Kidney (tissue), 14 donors: ENCODE results near the gene TCEAL3. TPM values are rescaled to one million over a fixed set of nuclear protein-coding genes. Genes with fewer than 3 reads are reported as not detected.
A peak's percentile ranks its signal among the peaks of the same experiment; 100 is the strongest.

Source experiments
- DNase-seq, 5 donors: peaks; one replicate each; pipeline ENCODE4 v3.0.0-alpha.2; 2013 to 2020
- FAIRE-seq: peaks from 2 replicates; lab custom pipeline; 2012; peaks lifted over from hg19 to GRCh38; lab: Jason Lieb, UNC
- H3K27ac ChIP-seq, 2 donors: one replicate each; pipeline ENCODE4 v1.7.0; 2013; ENCODE audit warnings: low read depth in 2 of 2, low read length in 2 of 2, inconsistent platforms in 1 of 2
- H3K27me3 ChIP-seq: one replicate; pipeline ENCODE4 v1.7.1; 2013; ENCODE audit warnings: low read length, inconsistent platforms; ENCODE audit not compliant: control insufficient read depth, insufficient read depth
- H3K36me3 ChIP-seq, 3 donors: one replicate each; pipeline versions ENCODE4 v1.7.0 to v1.7.1; 2013; ENCODE audit warnings: low read length in 3 of 3, control low read depth in 1 of 3, inconsistent platforms in 1 of 3; ENCODE audit not compliant: insufficient read depth in 3 of 3, control insufficient read depth in 2 of 3
- H3K4me1 ChIP-seq, 3 donors: one replicate each; pipeline versions ENCODE4 v1.7.0 to v1.7.1; 2013; ENCODE audit warnings: low read length in 3 of 3, inconsistent platforms in 1 of 3, low read depth in 1 of 3; ENCODE audit not compliant: control insufficient read depth in 2 of 3, insufficient read depth in 2 of 3
- H3K4me3 ChIP-seq, 3 donors: one replicate each; pipeline versions ENCODE4 v1.7.0 to v1.8.1; 2013; ENCODE audit warnings: low read length in 3 of 3, control low read depth in 1 of 3, inconsistent platforms in 1 of 3
- H3K9ac ChIP-seq, 3 donors: one replicate each; pipeline versions ENCODE4 v1.7.0 to v1.7.1; 2013; ENCODE audit warnings: low read length in 3 of 3, control low read depth in 1 of 3, inconsistent platforms in 1 of 3
- H3K9me3 ChIP-seq, 3 donors: one replicate each; pipeline versions ENCODE4 v1.7.0 to v1.7.1; 2013; ENCODE audit warnings: low read length in 3 of 3, control low read depth in 1 of 3, inconsistent platforms in 1 of 3; ENCODE audit not compliant: control insufficient read depth in 2 of 3, insufficient read depth in 1 of 3
- CTCF ChIP-seq: IDR thresholded peaks from 3 replicates; pipeline ENCODE4 v1.5.1; 2012; ENCODE audit warnings: mild to moderate bottlenecking, moderate library complexity, borderline replicate concordance; ENCODE audit not compliant: insufficient read depth; ENCODE audit errors: extremely low read depth
- intact Hi-C: fragments of 100-400 bp; cut with DNase I; formaldehyde crosslinking; loops from one replicate; pipeline ENCODE4 v1.11.1; 2022
- polyA plus RNA-seq: library from polyadenylated mRNA; stranded (reverse); fragments of 350-450 nt; fragmentation: Illumina TruSeq; extraction: RNeasy Lipid Tissue Mini Kit (QIAGEN cat#74804); gene quantifications from one replicate; pipeline ENCODE4 v1.2.3, GENCODE V29; 2014; ENCODE audit warnings: low read depth, low replicate concordance; ENCODE audit not compliant: insufficient read depth
- total RNA-seq: library from RNA; stranded (reverse); fragmentation: NEBNext Ultra II Directional; extraction: Animal tissue kit (Norgen Biotek cat#: 25700); gene quantifications from one replicate; pipeline ENCODE4 v1.2.1, GENCODE V29; 2021
- donor health status: control.
- donor health status: control.
- donor health status: control.
- donor health status: control.
- donor health status: control.
- donor health status: DM: yes; HTN: yes; CAD: no.
- donor health status: Normal renal cell carcinoma (clear cell type).

TCEAL3 gene
- total and polyA plus RNA-seq, 2 donors from 2014 or later, result 34.2 to 70.1 TPM

- H3K27me3 ChIP-seq, result no peaks in the 10 kb centered on the region
- no peak for TF ChIP-seq CTCF
- H3K9me3 ChIP-seq, result no peaks in the 10 kb centered on the region
- no peak overlapping the region for H3K27ac ChIP-seq
- H3K9ac ChIP-seq, result no peak overlapping the region
- DNase-seq (no peak), FAIRE-seq (no peak)
- intact Hi-C loops, result no loop called here
- H3K36me3 ChIP-seq, result no peaks in the 10 kb centered on the region
- H3K4me3 ChIP-seq, result no peak overlapping the region
- H3K4me1 ChIP-seq, result peaks cover 0 to 7% (median 0%) of the 10 kb centered on the region in 3 donors
These were observed 19.1 kb downstream of the TCEAL3 start for GRCh38 chrX:103626855-103627254.

- H3K4me3 ChIP-seq, result peak within 1 kb of the TSS; percentile 84 to 92 (median 86)
- intact Hi-C loops, result no loop called here
- DNase-seq (peak; percentile 64 to 87 (median 75)), FAIRE-seq (no peak)
- TF ChIP-seq CTCF, result no peak
- H3K36me3 ChIP-seq, result no peaks in the 10 kb centered on the region
- H3K27ac ChIP-seq, result peak within 1 kb of the TSS; percentile 83 to 93
- peak within 1 kb of the TSS; percentile 82 to 89 (median 89) for H3K9ac ChIP-seq
- no peaks in the 10 kb centered on the region for H3K9me3 ChIP-seq
- H3K27me3 ChIP-seq, result no peaks in the 10 kb centered on the region
- peaks cover 0 to 7% (median 0%) of the 10 kb centered on the region in 3 donors for H3K4me1 ChIP-seq
These were observed 20.9 kb downstream of the TCEAL3 start, which contains the start of gene TCEAL1 for GRCh38 chrX:103628386-103629317. Gene TCEAL1, plus strand, starts transcription at chrX:103628975. Its CDS starts 942 bp downstream, at chrX:103629917.

GRCh38 chrX:103629318-103630170 lies 21.8 kb downstream of the TCEAL3 start:
- TF ChIP-seq CTCF, result peak; percentile 54
- intact Hi-C loops, result no loop called here
- DNase-seq, result peak; percentile 79 to 92 (median 82)
- H3K36me3 ChIP-seq, result no peaks in the 10 kb centered on the region
- no peak for FAIRE-seq
- H3K4me3 ChIP-seq, result peak overlapping the region; percentile 84 to 92 (median 86)
- peak overlapping the region; percentile 83 to 93 for H3K27ac ChIP-seq
- H3K9me3 ChIP-seq, result no peaks in the 10 kb centered on the region
- peaks cover 0 to 3% (median 0%) of the 10 kb centered on the region in 3 donors for H3K4me1 ChIP-seq
- no peaks in the 10 kb centered on the region for H3K27me3 ChIP-seq
- peak overlapping the region; percentile 82 to 89 (median 89) for H3K9ac ChIP-seq
